ENCODE measurements around the gene NHSL1. TPM values are rescaled to one million over a fixed set of nuclear protein-coding genes. Genes with fewer than 3 reads are reported as not detected.

Gene NHSL1
- total RNA-seq, 4 donors from 2014 or later: 5.4 to 24.3 (median 22.2) TPM

GRCh38 chr6:138522611-138523010 lies 23.3 kb upstream of the NHSL1 start:
- no peak for TF ChIP-seq CTCF (IDR thresholded peaks at IDR 0.05; ENCODE audit: low read depth)

DNA sequence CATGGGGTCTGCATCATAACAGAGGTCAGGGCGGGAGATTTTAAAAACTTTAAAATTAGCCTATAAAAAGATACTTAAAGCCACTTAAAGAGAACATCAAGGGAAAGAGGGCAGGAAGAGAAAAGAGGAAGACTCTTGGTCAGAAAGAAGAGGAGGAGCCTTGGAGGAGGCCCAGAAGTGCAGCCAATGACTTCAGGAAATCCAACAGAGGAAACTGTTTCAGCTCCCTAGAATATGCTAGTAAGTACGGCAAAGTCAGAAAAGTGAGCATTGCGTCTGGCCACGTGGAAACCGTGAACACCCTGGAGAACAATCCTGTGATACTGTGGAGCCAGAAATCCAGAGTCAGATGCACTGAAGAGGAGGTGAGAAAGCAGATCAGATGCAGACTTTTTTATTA lies 22.5 kb upstream of the NHSL1 start:
- TF ChIP-seq CTCF (IDR thresholded peaks at IDR 0.05; ENCODE audit: low read depth): no peak

DNA sequence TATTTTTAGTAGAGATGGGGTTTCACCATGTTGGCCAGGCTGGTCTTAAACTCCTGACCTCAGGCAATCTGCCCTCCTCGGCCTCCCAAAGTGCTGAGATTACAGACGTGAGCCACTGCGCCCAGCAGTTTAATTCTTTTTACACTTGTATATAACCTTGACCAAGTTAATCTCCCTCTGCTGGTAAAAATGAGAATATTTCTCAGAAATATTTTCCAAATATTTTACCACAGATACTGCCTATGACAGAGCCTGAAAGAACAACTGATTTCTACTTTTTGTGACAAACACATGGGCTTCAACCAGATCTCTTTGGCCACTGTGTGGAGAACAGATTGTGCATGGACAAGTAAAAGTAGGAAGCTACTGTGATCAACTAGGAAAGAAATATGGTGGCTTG lies 21.2 kb upstream of the NHSL1 start:
- no peak for TF ChIP-seq CTCF (IDR thresholded peaks at IDR 0.05; ENCODE audit: low read depth)

DNA sequence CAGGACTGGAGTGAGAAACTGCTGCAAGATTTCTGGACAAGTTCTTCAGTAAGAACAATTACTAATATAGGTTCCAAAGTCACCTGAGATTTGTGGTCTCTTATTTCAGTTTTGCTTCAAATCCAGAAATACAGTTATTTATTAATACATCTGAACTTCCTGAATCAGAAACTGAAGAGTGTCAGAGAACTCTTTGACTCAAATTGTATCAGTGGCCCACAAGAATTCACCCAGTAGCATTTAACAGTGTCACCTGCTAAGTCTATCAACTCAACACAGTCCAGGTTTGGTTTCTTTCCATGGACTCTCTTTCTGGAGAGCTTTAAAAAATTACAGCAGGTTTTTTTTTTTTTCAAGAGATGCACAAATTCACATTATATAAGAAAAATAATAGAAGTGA lies 18.8 kb upstream of the NHSL1 start:
- TF ChIP-seq CTCF (IDR thresholded peaks at IDR 0.05; ENCODE audit: low read depth): no peak

GRCh38 chr6:138517635-138518034 lies 18.3 kb upstream of the NHSL1 start:
- TF ChIP-seq CTCF (IDR thresholded peaks at IDR 0.05; ENCODE audit: low read depth): no peak

DNA sequence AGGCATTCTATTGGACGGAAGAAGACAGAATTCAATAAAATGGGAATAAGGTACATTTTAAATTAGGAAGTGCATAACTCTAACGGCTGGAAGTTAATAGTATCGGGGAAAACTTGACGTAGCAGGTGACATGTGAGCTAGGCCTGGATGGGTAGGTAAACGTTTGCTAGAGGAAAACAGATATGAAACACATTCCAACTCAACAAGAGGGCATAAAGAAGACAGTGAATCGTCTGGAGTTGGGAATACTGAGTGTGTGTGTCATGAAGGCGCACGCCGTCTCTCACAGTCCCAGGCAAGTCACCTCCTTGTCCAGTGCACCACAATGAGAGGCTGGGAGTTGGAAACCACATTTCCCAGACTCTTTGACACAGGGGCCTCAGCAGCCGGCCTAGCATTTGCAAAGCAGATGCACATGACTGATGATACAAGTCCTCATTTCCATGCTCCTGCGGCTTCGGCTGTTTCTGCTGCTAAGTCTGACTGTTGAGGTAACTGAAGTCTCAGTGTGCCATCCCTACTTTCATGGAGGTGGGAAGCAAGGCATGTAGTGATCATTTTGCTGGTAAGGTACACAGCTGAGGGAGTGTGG lies 16.5 kb upstream of the NHSL1 start:
- TF ChIP-seq CTCF (IDR thresholded peaks at IDR 0.05; ENCODE audit: low read depth): no peak

GRCh38 chr6:138514860-138515540 lies 15.7 kb upstream of the NHSL1 start:
- no peak for TF ChIP-seq CTCF (IDR thresholded peaks at IDR 0.05; ENCODE audit: low read depth)
